HepG2 (cell line): ENCODE results near the gene TRPV2. TPM values are rescaled to one million over a fixed set of nuclear protein-coding genes. Genes with fewer than 3 reads are reported as not detected.

Experiments
- FLYWCH1 ChIP-seq: sonication (generic); formaldehyde crosslinking; IDR thresholded peaks from 2 replicates; pipeline ENCODE4 v1.8.1; 2023; ENCODE audit warnings: mild to moderate bottlenecking, missing genetic modification reagents
- HNRNPLL ChIP-seq: fragments of 200-400 bp; formaldehyde crosslinking; IDR thresholded peaks from 2 replicates; pipeline ENCODE4 v1.6.1; 2017; ENCODE audit warnings: mild to moderate bottlenecking, low read depth, low read length; ENCODE audit not compliant: poor library complexity, severe bottlenecking
- MIER2 ChIP-seq: IDR thresholded peaks from 2 replicates; pipeline ENCODE4 v1.6.1; 2016; ENCODE audit warnings: missing biosample characterization, missing genetic modification reagents
- NFE2L2 ChIP-seq: fragments of 150-350 bp; IDR thresholded peaks from 2 replicates; pipeline ENCODE4 v1.6.1; 2014; ENCODE audit warnings: low read length
- RNF2 ChIP-seq: fragments of 450-650 bp; conservative IDR thresholded peaks from 2 replicates; pipeline ENCODE4 v1.6.1; 2016; ENCODE audit warnings: low read depth
- ZNF207 ChIP-seq: fragments of 450-650 bp; IDR thresholded peaks from 2 replicates; pipeline ENCODE4 v1.6.1; 2016; ENCODE audit warnings: antibody characterized with exemption, borderline replicate concordance
- ZNF775 ChIP-seq: sonication (generic); formaldehyde crosslinking; IDR thresholded peaks from 2 replicates; pipeline ENCODE4 v1.4.0; 2020; ENCODE audit warnings: missing genetic modification reagents, mild to moderate bottlenecking, moderate library complexity, borderline replicate concordance
- ZSCAN25 ChIP-seq: sonication (generic); formaldehyde crosslinking; IDR thresholded peaks from 2 replicates; pipeline ENCODE4 v1.8.0; 2022; ENCODE audit warnings: mild to moderate bottlenecking, missing genetic modification reagents
- polyA plus RNA-seq, 8 experiments: library from polyadenylated mRNA; depleted of rRNA in 3 of 8; stranded (reverse) in 7 of 8; unstranded in 1 of 8; fragments of >200 nt; fragmentation: Illumina TruSeq in 4 of 8; extraction: Trizol in 4 of 8; gene quantifications; 2 replicates each; pipeline versions ENCODE4 v1.2.1 to v1.2.3, GENCODE V29; 2011 to 2016; ENCODE audit warnings: low read depth in 4 of 8, missing spikeins in 1 of 8, mixed read lengths in 1 of 8; ENCODE audit not compliant: insufficient read depth in 1 of 8
- total RNA-seq, 5 experiments: library from RNA; depleted of rRNA; stranded (reverse); fragments of >200 nt; fragmentation: Illumina TruSeq; extraction: Trizol; gene quantifications; 2 replicates each; pipeline ENCODE4 v1.2.3, GENCODE V29; 2016; ENCODE audit warnings: low read depth in 1 of 5
- TF ChIP-seq, protein P1 (sequence below): IDR thresholded peaks from 2 replicates; pipeline ENCODE4 v1.6.1; 2016; ENCODE audit warnings: mild to moderate bottlenecking
- TF ChIP-seq, protein P2 (sequence below): sonication (generic); formaldehyde crosslinking; IDR thresholded peaks from 2 replicates; pipeline ENCODE4 v1.4.0; 2020; ENCODE audit warnings: missing genetic modification reagents
- TF ChIP-seq, protein P3 (sequence below): sonication (generic); formaldehyde crosslinking; IDR thresholded peaks from 2 replicates; pipeline ENCODE4 v1.8.0; 2022; ENCODE audit warnings: mild to moderate bottlenecking, missing genetic modification reagents, borderline replicate concordance
- TF ChIP-seq, protein P4 (sequence below): sonication (generic); formaldehyde crosslinking; IDR thresholded peaks from 2 replicates; pipeline ENCODE4 v1.4.0; 2020; ENCODE audit warnings: mild to moderate bottlenecking, low read depth, missing genetic modification reagents
- TF ChIP-seq, protein P5 (sequence below): fragments of 450-650 bp; IDR thresholded peaks from 2 replicates; pipeline ENCODE4 v1.6.1; 2017; ENCODE audit warnings: mild to moderate bottlenecking
- TF ChIP-seq, protein P6 (sequence below): IDR thresholded peaks from 2 replicates; pipeline ENCODE4 v1.6.1; 2016; ENCODE audit warnings: missing biosample characterization, missing genetic modification reagents, low read depth

Gene TRPV2
- total and polyA plus RNA-seq, 2 of the 13 experiments (the other 11 are each of a cell fraction or from before 2014, with no cell fraction given), result 13.6 to 21.3 TPM

DNA sequence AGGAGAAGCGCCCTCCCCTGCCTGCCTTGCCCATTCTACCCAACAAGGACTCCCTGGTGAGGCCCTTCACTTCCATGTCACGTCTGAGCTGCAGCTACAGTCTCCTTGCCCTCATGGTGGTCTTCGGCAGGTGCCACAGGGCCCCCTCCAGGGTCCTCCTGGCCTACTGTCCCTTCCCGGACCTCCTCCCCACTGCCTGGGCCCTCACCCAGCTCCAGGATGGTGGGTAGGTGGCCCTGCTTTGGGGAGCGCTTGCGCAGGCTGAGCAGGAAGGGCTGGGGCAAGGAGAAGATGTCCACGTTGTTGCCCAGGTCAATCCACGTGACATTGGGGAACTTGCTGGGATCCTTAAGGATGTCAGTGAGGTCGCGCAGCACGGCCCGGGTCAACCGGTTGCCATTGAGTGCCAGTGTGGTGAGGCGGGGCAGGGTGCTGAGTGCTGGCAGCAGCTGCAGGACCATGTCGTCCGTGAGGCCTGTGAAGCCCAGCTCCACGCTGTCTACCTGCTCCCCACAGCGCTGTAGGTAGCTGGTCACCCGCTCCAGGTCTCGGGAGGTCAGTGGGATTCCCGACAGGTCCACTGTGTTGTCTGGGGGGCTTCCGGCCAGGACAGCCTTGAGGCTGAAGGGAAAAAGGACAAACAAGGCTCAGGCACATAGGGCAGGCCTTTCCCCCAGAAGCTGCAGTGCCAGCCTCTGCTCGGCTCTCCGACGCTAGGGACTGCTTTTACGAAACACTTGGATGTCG is 28.3 kb downstream of the TRPV2 start (continued):
- TF ChIP-seq, protein P1, sequence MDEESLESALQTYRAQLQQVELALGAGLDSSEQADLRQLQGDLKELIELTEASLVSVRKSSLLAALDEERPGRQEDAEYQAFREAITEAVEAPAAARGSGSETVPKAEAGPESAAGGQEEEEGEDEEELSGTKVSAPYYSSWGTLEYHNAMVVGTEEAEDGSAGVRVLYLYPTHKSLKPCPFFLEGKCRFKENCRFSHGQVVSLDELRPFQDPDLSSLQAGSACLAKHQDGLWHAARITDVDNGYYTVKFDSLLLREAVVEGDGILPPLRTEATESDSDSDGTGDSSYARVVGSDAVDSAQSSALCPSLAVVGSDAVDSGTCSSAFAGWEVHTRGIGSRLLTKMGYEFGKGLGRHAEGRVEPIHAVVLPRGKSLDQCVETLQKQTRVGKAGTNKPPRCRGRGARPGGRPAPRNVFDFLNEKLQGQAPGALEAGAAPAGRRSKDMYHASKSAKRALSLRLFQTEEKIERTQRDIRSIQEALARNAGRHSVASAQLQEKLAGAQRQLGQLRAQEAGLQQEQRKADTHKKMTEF (CRISPR knock-in tag), result no peak
- no peak for TF ChIP-seq FLYWCH1 (CRISPR knock-in tag)
- TF ChIP-seq, protein P2, sequence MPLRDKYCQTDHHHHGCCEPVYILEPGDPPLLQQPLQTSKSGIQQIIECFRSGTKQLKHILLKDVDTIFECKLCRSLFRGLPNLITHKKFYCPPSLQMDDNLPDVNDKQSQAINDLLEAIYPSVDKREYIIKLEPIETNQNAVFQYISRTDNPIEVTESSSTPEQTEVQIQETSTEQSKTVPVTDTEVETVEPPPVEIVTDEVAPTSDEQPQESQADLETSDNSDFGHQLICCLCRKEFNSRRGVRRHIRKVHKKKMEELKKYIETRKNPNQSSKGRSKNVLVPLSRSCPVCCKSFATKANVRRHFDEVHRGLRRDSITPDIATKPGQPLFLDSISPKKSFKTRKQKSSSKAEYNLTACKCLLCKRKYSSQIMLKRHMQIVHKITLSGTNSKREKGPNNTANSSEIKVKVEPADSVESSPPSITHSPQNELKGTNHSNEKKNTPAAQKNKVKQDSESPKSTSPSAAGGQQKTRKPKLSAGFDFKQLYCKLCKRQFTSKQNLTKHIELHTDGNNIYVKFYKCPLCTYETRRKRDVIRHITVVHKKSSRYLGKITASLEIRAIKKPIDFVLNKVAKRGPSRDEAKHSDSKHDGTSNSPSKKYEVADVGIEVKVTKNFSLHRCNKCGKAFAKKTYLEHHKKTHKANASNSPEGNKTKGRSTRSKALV (CRISPR knock-in tag), result no peak
- TF ChIP-seq, protein P3, sequence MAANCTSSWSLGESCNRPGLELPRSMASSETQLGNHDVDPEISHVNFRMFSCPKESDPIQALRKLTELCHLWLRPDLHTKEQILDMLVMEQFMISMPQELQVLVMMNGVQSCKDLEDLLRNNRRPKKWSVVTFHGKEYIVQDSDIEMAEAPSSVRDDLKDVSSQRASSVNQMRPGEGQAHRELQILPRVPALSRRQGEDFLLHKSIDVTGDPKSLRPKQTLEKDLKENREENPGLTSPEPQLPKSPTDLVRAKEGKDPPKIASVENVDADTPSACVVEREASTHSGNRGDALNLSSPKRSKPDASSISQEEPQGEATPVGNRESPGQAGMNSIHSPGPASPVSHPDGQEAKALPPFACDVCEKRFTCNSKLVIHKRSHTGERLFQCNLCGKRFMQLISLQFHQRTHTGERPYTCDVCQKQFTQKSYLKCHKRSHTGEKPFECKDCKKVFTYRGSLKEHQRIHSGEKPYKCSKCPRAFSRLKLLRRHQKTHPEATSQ (CRISPR knock-in tag), result no peak; the same call in 1 of the 2 replicates
- TF ChIP-seq, protein P4, sequence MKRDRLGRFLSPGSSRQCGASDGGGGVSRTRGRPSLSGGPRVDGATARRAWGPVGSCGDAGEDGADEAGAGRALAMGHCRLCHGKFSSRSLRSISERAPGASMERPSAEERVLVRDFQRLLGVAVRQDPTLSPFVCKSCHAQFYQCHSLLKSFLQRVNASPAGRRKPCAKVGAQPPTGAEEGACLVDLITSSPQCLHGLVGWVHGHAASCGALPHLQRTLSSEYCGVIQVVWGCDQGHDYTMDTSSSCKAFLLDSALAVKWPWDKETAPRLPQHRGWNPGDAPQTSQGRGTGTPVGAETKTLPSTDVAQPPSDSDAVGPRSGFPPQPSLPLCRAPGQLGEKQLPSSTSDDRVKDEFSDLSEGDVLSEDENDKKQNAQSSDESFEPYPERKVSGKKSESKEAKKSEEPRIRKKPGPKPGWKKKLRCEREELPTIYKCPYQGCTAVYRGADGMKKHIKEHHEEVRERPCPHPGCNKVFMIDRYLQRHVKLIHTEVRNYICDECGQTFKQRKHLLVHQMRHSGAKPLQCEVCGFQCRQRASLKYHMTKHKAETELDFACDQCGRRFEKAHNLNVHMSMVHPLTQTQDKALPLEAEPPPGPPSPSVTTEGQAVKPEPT (CRISPR knock-in tag), result no peak
- no peak for TF ChIP-seq ZNF775 (CRISPR knock-in tag)
- TF ChIP-seq ZSCAN25 (CRISPR knock-in tag), result no peak
- peak; percentile 16 for TF ChIP-seq HNRNPLL
- TF ChIP-seq, protein P5, sequence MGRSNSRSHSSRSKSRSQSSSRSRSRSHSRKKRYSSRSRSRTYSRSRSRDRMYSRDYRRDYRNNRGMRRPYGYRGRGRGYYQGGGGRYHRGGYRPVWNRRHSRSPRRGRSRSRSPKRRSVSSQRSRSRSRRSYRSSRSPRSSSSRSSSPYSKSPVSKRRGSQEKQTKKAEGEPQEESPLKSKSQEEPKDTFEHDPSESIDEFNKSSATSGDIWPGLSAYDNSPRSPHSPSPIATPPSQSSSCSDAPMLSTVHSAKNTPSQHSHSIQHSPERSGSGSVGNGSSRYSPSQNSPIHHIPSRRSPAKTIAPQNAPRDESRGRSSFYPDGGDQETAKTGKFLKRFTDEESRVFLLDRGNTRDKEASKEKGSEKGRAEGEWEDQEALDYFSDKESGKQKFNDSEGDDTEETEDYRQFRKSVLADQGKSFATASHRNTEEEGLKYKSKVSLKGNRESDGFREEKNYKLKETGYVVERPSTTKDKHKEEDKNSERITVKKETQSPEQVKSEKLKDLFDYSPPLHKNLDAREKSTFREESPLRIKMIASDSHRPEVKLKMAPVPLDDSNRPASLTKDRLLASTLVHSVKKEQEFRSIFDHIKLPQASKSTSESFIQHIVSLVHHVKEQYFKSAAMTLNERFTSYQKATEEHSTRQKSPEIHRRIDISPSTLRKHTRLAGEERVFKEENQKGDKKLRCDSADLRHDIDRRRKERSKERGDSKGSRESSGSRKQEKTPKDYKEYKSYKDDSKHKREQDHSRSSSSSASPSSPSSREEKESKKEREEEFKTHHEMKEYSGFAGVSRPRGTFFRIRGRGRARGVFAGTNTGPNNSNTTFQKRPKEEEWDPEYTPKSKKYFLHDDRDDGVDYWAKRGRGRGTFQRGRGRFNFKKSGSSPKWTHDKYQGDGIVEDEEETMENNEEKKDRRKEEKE, result no peak
- TF ChIP-seq NFE2L2, result no peak
- TF ChIP-seq, protein P6, sequence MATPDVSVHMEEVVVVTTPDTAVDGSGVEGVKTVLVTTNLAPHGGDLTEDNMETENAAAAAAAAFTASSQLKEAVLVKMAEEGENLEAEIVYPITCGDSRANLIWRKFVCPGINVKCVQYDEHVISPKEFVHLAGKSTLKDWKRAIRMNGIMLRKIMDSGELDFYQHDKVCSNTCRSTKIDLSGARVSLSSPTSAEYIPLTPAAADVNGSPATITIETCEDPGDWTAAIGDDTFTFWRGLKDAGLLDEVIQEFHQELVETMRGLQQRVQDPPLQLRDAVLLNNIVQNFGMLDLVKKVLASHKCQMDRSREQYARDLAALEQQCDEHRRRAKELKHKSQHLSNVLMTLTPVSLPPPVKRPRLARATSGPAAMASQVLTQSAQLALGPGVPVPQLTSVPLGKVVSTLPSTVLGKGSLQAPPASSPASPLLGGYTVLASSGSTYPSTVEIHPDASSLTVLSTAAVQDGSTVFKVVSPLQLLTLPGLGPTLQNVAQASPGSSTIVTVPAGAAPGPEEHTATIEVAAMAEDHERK, result no peak
- TF ChIP-seq ZNF207, result no peak
- TF ChIP-seq RNF2, result no peak
- TF ChIP-seq MIER2 (CRISPR knock-in tag), result no peak
